GM20000 (cell line): ENCODE data around the gene KLRC3.
"Not testable (repeated sequence)": the region's sequence is repeated elsewhere in the genome, so short reads cannot be mapped to it uniquely, and the experiment has no call there.

Experiments
- DNase-seq: peaks from one replicate; pipeline ENCODE4 v3.0.0; 2012; ENCODE audit warnings: low spot score
- CTCF ChIP-seq: IDR thresholded peaks from 2 replicates; pipeline ENCODE4 v1.5.1; 2012; ENCODE audit warnings: mild to moderate bottlenecking, control low read depth; ENCODE audit errors: extremely low read depth, missing control alignments

Gene KLRC3

GRCh38 chr12:10448236-10448635 is 27.8 kb upstream of the KLRC3 start:
- TF ChIP-seq CTCF, result no peak
- no peak for DNase-seq

DNA sequence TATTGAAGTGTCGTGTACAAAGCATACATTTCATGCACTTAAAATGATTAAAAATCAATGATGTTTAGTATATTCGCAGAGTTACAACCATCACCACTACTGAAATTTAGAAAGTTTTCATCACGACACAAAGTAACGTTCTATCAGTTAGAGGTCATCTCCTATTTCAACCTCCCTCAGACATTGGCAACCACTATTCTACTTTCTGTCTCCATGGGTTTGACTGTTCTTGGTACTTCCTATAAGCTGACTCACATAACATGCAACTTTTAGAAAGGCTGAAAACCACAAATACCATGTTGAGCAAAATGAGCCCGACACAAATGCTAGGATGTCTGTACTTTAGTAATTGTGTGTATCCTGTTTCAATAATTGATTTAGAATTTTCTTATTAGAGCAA is 25.7 kb upstream of the KLRC3 start:
- not testable (repeated sequence) for DNase-seq

GRCh38 chr12:10441144-10441543 is 20.7 kb upstream of the KLRC3 start:
- not testable (repeated sequence) for DNase-seq

DNA sequence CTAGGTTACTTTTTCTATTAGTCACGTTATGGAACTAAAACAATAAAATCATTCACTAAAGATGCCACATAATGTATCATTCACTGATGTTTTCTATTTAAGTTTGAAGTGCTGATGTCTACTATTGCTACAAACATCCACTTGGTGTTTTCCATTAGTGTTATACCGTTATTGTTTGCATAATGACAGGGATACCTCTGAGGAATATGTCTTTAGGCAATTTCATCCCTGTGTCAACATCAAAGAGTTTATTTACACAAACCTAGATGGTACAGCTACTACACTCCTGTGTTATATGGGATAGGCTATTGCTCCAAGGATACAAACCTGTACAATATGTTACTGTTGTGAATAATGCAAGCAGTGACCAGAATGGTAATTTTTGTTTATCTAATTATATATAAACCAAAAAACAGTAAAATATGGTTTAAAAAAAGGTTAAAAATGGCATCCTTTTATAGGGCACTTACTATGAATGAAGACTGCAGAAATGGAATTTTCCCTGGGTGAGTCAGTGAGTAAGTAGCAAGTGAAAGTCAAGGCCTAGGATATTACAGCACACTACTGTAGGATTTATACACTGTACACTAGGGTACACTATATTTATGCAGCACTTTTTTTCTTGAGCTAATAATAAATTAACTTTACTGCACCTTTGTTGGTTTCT is 19.3 kb upstream of the KLRC3 start:
- not testable (repeated sequence) for DNase-seq

- not testable (repeated sequence) for DNase-seq
Measured at GRCh38 chr12:10437601-10438000, 17.2 kb upstream of the KLRC3 start.

DNA sequence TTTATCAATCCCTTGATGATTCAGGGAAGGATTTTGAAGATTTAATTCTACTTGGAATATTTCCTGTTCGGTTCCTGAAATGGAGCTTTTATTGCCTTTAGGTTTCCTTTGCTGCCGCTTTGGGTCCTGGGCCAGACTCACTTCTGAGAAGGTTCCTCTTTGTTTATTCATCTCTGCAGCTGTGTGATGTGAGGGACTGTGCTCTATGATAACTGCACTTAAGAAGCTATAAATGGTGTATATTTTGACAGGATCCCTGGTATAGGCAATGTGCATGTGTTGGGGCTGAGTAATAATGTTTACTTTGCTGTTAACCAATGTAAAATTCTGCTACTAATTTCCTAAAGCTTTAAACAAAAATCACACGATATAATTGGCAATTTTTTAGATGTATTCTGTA is 15.4 kb upstream of the KLRC3 start, which contains the start of gene KLRC2:
KLRC2 (minus strand) TSS at position 195 of the 400 bp plus-strand sequence; CDS start at position 171, 24 bp downstream.
- DNase-seq, result not testable (repeated sequence)

DNA sequence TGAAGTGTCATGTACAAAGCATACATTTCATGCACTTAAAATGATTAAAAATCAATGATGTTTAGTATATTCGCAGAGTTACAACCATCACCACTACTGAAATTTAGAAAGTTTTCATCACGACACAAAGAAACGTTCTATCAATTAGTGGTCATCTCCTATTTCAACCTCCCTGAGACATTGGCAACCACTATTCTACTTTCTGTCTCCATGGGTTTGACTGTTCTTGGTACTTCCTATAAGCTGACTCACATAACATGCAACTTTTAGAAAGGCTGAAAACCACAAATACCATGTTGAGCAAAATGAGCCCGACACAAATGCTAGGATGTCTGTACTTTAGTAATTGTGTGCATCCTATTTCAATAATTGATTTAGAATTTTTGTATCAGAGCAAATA is 10.2 kb upstream of the KLRC3 start:
- not testable (repeated sequence) for DNase-seq

DNA sequence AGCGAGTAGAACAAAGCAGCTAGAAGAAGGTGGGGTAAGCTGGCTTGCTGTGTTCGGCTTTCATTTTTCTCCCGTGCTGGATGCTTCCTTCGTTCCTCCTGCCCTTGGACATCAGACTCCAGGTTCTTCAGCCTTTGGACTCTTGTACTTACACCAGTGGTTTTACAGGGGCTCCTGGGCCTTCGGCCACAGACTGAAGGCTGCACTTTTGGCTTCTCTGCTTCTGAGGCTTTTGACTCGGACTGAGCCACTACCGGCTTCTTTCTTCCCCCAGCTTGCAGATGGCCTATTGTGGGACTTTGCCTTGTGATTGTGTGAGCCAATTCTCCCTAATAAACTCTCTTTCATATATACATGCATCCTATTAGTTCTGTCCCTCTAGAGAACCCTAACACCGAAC is 5.5 kb upstream of the KLRC3 start:
- not testable (repeated sequence) for DNase-seq

GRCh38 chr12:10424260-10424899 is 4.0 kb upstream of the KLRC3 start:
- not testable (repeated sequence) for DNase-seq

DNA sequence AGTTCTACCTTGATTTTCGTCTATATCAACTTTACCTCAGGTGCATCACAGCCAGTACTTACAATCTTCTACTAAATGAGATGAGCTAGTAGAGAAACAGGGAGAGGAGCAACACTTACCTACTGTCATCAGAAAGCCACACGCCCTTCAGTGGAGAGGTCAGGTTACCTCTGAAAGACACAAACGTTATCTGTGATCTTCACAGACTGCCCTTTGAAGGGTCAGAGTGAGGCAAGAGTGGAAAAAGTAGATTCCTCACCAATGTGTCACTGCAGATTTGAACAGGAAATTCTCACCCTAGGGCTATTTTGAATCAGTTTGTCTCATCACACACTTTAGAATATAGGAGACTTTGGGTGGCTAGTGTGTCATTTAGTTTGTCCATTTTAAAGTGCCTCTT is 1.8 kb upstream of the KLRC3 start:
- DNase-seq, result not testable (repeated sequence)

- no peak for DNase-seq
Measured at GRCh38 chr12:10409392-10409791, 11.0 kb downstream of the KLRC3 start, which contains the start of gene KLRC4. TSS of gene KLRC4 (minus strand) at chr12:10409757. CDS start at chr12:10409575, 182 bp downstream.

DNA sequence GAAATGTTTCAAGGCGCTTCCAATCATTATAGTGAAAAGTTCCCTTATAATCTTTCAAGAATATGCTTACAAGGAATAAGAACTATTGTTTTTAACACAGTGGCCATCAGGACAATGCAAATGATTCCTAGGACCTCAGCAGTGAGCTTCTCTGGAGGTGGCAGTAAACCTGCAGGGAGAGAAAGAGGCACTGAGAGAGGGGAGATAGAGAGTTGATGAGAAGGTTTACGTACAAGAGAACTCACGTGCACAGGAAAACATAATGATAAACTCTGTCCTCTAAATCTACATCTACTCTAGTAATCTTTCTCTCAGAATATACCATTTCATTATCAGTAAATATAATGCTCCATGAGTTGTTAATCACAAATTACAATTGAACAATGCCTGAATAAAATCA is 11.6 kb downstream of the KLRC3 start:
- no peak for TF ChIP-seq CTCF
- no peak for DNase-seq

More at GRCh38 chr12:10409392-10409791, 11.0 kb downstream of the KLRC3 start, which contains the start of gene KLRC4:
- TF ChIP-seq CTCF, result no peak

- no peak for DNase-seq
- no peak for TF ChIP-seq CTCF
Measured at GRCh38 chr12:10406725-10407124, 13.7 kb downstream of the KLRC3 start.
